ENCODE data around the gene HPX.

Gene HPX

DNA sequence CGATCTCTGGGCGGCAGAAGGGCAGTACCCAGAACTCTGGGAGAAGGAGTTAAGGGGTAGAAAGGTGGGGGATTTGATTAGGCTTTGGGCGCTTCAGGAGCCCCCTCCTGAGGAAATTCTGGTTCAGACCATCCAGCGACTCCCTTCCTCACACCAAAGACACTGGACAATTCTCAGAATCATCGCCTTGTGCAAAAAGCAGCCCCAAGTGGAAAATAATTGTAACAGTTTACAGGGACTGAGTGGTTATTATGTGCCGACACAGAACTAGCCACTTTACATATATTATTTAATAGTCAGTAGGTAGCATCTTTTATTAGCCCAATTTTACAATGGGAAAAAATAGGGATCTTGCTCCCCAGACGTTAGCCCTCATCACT lies 33.6 kb upstream of the HPX start:
- no peaks in the 10 kb centered on the region for H3K9me3 Mint-ChIP-seq
- peaks cover 19% of the 10 kb centered on the region for H3K4me1 Mint-ChIP-seq (ENCODE audit: low read depth)
- no peaks in the 10 kb centered on the region for H3K27me3 Mint-ChIP-seq
- H3K4me3 Mint-ChIP-seq, result peak overlapping the region; percentile 61
- peaks cover 23% of the 10 kb centered on the region for H3K36me3 Mint-ChIP-seq (ENCODE audit: low read depth)
- no peak overlapping the region for H3K27ac Mint-ChIP-seq

DNA sequence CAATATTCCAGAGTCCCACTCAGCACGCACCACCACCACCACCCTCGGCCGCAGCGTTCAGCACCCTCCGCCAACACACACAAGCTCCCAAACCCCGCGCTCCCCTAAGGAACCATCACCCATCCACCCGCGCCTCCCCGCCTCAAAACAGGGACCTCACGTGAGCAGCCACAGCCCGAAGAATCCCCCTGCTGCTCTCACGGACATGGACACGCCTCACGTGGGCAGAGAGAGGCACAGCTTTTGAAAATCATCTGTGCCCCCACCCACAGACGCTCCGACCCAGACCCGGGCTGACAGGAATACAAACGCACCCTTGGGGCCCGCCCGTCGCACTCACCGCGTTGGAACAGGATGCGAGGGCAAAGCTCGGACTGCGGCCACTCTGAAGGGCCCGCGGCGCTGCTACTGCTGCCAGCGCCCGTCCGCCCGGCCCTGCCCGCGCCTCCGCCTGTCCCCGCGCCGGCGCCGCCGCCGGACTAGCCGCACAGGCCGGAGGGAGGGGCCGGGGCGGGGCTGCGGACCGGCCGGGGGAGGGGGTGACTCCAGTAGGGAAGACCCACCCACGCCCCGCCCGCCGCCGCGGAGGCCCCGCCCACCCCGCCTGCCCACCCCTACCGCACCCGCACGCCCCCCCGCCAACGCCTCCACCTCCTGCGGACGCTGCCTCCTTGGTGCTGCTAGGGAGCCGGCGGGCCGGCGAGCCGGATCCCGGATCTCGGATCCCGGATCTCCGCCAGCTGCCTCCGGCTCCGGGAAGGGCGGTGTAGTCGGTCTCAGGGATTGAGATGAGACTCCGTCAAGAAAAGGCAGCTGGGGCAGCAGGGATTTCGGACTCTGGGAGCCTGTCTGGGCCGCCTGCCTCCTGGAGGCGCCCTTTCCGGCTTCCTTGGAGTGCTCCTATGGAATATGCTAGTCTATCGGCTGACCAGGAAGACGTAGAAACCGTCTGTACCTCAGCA lies 32.9 kb upstream of the HPX start, which contains the start of gene TRIM3:
Gene TRIM3 (minus strand): TSS at position 491 of the 962 bp plus-strand sequence. CDS start 8,246 bp downstream, outside the sequence.
- H3K4me1 Mint-ChIP-seq (ENCODE audit: low read depth), result peaks cover 12% of the 10 kb centered on the region

DNA sequence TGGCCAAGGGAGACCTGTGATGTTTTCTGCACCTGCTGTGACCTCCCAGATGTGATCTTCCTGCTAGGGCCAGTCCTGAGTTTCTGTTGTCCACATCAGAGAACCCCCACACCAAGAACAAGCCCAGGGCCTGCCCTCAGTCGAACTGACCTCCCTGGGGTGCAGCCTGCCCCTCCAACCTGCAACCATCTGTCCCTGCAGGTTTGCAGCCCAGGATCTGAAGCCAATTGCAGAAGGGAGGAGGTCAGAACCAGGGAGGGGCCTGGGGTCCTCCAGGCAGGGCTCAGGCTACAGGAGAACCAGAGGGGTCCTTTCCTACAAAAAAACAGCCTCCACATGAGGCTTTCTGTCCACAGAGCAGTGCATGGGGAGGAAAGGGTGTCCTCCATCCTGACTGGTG lies 32.1 kb upstream of the HPX start:
- Mint-ChIP-seq H3K4me3 (peak overlapping the region; percentile 81), H3K27ac (no peak overlapping the region)

More for the DNA sequence above, 32.9 kb upstream of the HPX start, which contains the start of gene TRIM3:
- Mint-ChIP-seq H3K4me3 (peak within 1 kb of the TSS; percentile 81), H3K27me3 (no peaks in the 10 kb centered on the region), H3K27ac (peak within 1 kb of the TSS; percentile 37), H3K36me3 (ENCODE audit: low read depth) (peaks cover 17% of the 10 kb centered on the region), H3K9me3 (no peaks in the 10 kb centered on the region)

DNA sequence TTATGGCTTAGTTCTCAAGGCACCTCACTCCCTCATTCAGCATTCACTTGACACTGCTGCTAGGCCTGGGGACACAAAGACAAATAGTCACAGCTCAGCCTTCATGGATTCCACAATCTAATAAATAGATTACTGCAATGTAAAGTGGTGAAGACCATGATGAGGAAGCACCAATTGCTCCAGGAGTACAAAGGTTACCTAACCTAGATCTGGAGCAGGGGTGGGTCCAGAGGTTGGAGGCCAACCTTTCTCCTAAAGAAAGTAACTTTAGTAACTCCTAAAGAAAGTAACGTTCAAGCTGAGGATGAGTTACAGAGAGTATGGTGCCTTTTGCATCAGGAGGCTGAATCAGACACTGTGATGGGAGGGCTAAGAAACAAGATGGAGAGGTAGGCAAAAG lies 28.8 kb upstream of the HPX start:
- H3K4me1 Mint-ChIP-seq (ENCODE audit: low read depth), result peaks cover 12% of the 10 kb centered on the region
- no peaks in the 10 kb centered on the region for H3K9me3 Mint-ChIP-seq
- no peaks in the 10 kb centered on the region for H3K27me3 Mint-ChIP-seq
- no peak overlapping the region for H3K27ac Mint-ChIP-seq
- no peak overlapping the region for H3K4me3 Mint-ChIP-seq
- H3K36me3 Mint-ChIP-seq (ENCODE audit: low read depth), result peaks cover 4% of the 10 kb centered on the region

More for the DNA sequence above, 32.1 kb upstream of the HPX start:
- Mint-ChIP-seq H3K4me1 (ENCODE audit: low read depth) (peaks cover 12% of the 10 kb centered on the region), H3K9me3 (no peaks in the 10 kb centered on the region), H3K27me3 (no peaks in the 10 kb centered on the region), H3K36me3 (ENCODE audit: low read depth) (peaks cover 13% of the 10 kb centered on the region)

DNA sequence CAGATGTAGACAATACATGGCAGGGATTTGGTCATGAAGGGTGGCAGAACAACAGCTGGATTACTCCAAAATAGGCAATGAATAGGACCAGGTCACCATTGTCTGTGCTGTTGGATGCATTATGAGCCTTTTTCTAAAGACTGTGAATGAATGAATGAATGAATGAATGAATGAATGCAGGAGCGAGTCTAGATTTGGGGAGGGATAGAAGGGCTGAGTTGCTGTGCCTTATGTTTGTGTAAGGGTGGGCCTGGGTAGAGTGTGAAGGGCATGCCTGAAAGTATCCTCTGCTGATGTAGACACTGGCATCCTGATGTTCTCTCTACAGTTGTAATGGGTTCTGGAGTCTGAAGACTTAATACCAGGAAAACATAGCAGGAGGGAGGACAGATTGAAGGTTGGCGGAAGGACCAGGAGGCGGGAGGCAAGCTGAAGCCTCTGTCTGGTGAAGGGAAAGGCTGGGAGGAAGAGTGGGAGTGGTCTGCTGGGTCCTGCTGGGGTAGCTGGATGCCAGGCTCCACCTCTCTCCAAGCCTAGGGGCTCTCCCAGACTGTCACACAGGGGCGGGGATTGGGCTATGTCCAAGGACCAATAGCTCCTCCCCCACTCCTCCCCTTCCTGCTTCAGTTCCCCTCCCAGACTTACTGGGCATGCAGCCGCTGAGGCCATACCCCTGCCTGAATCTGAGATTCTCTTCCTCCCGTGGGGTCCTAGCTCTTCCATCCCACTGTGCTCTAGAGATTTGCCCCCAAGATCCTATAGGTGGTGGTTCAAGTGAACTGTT lies 28.1 kb upstream of the HPX start:
- Mint-ChIP-seq H3K27ac (no peak overlapping the region), H3K9me3 (no peaks in the 10 kb centered on the region), H3K36me3 (ENCODE audit: low read depth) (peaks cover 4% of the 10 kb centered on the region), H3K4me1 (ENCODE audit: low read depth) (peaks cover 12% of the 10 kb centered on the region), H3K27me3 (no peaks in the 10 kb centered on the region), H3K4me3 (no peak overlapping the region)

DNA sequence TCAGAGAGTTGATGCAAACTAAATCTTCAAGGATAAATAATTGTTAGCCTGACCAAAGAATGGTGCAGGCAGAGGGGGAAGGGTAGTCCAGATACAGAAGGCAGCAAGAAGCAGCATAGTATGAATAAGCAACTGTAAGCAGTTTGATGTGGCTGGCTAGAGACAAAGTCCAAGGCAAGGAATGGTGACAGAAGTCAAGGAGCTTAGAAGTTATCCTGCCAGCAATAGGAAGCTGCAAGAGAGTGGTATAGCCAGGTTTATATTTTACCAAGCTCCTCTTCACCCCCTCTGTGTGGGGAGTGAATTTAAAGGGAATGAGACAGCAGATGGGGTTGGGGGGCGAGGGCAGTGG lies 18.3 kb upstream of the HPX start:
- Mint-ChIP-seq H3K4me3 (no peak overlapping the region), H3K27ac (no peak overlapping the region), H3K9me3 (no peaks in the 10 kb centered on the region), H3K4me1 (ENCODE audit: low read depth) (no peaks in the 10 kb centered on the region), H3K27me3 (no peaks in the 10 kb centered on the region), H3K36me3 (ENCODE audit: low read depth) (peaks cover 12% of the 10 kb centered on the region)

DNA sequence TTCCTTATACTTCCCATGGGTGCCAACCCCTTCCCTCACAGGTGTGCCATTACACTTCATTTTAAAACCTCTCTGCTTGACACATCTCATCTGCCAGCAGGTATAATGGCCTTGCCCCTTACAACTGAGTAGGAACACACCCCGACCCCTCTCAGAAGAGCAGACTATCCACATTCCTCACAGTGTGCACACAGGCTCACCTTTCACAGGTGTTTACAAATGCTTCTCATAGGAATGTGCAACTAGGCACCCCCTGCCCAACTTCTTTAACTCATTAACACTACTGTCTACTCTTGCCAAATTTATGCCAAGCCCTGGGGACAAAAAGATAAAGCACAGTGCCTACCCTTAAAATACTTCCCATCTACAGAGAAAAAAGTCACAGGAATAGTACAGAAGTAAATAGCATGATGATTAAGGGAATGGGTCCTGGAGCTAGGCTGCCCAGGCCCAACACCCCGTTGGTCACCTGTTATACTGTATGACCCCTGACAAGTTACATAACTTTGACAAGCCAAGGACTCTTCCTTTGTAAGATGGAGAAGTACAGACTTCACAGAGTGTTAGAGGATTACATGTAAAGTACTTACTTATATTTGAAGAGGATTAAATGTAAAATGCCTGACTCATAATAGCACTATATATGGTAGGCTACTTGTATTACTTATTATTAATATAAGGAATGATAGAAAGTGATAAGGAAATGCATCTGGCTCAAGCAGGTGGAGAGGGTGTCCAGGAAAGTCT lies 17.7 kb upstream of the HPX start:
- Mint-ChIP-seq H3K9me3 (no peaks in the 10 kb centered on the region), H3K27me3 (no peaks in the 10 kb centered on the region), H3K4me3 (no peak overlapping the region), H3K4me1 (ENCODE audit: low read depth) (no peaks in the 10 kb centered on the region), H3K36me3 (ENCODE audit: low read depth) (peaks cover 10% of the 10 kb centered on the region), H3K27ac (no peak overlapping the region)

DNA sequence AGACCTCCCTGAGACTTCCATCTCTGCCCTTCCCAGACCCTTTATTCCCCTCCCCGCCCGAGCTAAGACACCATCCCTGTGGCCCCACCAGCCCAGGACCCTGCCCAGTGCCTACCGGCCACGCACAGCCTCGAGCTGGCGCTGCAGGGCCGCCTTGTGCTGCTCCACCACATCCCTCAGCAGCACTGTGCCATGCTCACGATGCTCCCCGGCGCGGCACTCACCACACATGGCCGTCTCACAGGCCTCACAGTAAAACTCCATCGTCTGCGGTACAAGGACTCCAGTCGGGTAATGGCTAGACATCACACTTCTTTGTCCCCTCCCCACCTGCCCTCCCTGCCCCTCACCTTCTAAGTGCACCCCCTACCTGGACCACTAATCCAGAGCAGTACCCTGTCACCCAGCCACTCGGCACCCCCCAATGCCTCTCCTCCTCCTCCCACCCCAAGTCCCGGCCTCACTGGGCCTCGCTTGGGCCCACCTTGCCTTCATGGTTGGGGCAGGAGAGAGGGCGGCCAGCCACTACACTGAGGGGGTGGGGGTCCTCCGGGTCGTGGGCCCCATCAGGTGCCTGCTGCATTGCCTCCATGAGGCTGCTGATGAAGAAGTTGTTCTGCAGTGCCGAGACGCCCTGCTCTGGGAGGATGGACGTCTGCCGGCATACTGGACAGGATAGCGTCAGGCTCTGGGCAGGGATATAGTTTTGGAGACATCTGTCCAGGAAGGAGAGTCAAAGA lies 17.0 kb upstream of the HPX start:
- Mint-ChIP-seq H3K27ac (no peak overlapping the region), H3K9me3 (no peaks in the 10 kb centered on the region), H3K27me3 (no peaks in the 10 kb centered on the region), H3K4me3 (no peak overlapping the region), H3K36me3 (ENCODE audit: low read depth) (peaks cover 8% of the 10 kb centered on the region), H3K4me1 (ENCODE audit: low read depth) (no peaks in the 10 kb centered on the region)

DNA sequence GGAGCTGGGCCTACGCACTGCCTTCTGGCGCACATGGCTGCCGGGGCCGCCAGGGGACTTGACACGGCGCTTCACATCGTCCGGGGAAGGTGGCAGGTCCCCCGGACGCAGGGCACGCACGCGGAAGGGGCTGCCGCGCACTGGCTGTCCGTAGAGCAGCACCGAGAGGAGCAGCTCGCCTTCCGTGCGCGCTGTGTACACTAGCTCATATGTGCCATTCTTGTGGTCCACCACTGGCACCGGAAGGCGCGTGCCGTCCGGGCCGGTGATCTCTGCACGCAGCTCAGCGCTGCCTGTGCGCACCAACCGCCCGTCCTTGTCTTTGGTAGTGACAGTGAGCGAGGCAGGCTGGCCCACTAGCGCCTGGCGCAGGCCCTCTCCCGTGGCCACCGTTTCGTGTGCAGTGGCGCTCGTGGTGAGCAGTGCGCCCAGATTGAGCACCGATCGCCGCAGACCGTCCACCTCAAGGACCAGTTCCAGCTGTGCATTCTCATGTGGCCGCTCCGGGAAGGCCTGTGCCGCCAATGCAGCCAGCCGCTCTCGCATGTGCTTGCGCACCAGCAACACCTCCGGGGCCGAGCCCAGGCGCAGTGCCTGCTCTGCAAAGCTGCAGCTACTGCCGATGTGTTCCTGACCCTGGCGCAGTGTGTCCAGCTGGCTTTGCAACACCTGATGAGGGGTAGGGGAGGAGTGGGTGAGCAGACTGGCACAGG lies 15.7 kb upstream of the HPX start:
- H3K36me3 Mint-ChIP-seq (ENCODE audit: low read depth), result peaks cover 8% of the 10 kb centered on the region
- H3K4me3 Mint-ChIP-seq, result no peak overlapping the region
- no peaks in the 10 kb centered on the region for H3K27me3 Mint-ChIP-seq
- no peaks in the 10 kb centered on the region for H3K4me1 Mint-ChIP-seq (ENCODE audit: low read depth)
- H3K9me3 Mint-ChIP-seq, result no peaks in the 10 kb centered on the region
- H3K27ac Mint-ChIP-seq, result no peak overlapping the region

DNA sequence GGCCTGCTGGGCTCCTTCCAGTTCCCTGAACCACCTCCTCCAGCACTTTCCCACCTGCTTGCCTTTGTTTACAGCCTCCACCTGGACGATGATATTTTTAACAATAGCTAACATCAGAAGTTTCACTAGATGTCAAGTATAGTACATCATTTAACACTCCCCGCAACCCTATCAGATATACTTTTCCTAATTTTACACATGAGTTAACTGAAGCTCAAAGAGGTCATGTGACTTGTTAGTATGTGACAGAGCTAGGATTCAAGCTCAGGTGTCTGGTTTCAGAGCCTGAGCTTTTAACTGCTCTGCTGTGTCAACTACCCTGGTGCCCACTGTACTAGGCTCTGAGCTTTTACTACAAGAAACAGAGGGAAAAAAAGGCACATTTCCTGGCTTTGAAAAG lies 14.3 kb upstream of the HPX start:
- no peaks in the 10 kb centered on the region for H3K9me3 Mint-ChIP-seq
- H3K4me3 Mint-ChIP-seq, result no peak overlapping the region
- H3K27ac Mint-ChIP-seq, result no peak overlapping the region
- H3K4me1 Mint-ChIP-seq (ENCODE audit: low read depth), result no peaks in the 10 kb centered on the region
- H3K36me3 Mint-ChIP-seq (ENCODE audit: low read depth), result peaks cover 8% of the 10 kb centered on the region
- no peaks in the 10 kb centered on the region for H3K27me3 Mint-ChIP-seq

DNA sequence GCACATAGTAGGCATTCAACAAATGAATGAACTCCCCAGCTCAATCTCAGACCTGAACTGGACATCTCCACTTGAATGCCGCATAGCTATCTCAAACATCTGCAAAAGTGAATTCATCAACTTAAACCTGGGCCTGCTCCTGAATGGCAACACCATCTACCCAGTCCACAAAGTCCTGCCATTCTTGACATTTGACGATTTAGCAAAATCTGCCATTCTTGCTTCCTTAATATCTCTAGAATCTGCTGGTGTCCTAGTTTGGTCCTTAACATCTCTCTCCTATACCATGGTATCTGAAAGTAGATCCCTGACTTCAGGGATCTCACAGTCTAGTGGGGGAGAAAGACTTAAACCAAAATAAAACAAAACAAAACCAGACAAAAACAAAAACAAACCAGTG lies 12.4 kb upstream of the HPX start:
- Mint-ChIP-seq H3K27ac (no peak overlapping the region), H3K4me3 (no peak overlapping the region), H3K9me3 (no peaks in the 10 kb centered on the region), H3K36me3 (ENCODE audit: low read depth) (peaks cover 8% of the 10 kb centered on the region), H3K4me1 (ENCODE audit: low read depth) (no peaks in the 10 kb centered on the region), H3K27me3 (no peaks in the 10 kb centered on the region)

DNA sequence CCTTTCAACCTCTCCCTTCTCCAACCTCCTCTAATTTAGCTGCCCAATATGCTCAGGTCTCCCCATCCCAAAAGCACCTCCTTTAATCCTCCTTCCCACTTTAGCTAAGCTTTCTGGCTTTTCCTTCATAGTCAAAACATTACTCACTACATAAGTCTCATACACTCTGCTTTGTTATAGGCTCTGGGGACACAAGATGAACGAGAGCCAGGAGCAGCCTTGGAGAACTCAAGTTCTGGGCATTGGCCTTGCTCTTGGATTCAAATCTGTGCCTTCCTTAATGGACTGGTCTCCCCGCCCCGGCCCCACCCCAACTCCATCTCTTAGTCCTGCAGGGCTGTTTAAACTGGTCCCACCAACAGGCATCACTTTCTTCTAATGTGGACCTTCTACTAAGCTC lies 11.4 kb upstream of the HPX start:
- no peak overlapping the region for H3K27ac Mint-ChIP-seq
- H3K4me1 Mint-ChIP-seq (ENCODE audit: low read depth), result no peaks in the 10 kb centered on the region
- no peaks in the 10 kb centered on the region for H3K27me3 Mint-ChIP-seq
- H3K4me3 Mint-ChIP-seq, result no peak overlapping the region
- no peaks in the 10 kb centered on the region for H3K9me3 Mint-ChIP-seq
- peaks cover 8% of the 10 kb centered on the region for H3K36me3 Mint-ChIP-seq (ENCODE audit: low read depth)

DNA sequence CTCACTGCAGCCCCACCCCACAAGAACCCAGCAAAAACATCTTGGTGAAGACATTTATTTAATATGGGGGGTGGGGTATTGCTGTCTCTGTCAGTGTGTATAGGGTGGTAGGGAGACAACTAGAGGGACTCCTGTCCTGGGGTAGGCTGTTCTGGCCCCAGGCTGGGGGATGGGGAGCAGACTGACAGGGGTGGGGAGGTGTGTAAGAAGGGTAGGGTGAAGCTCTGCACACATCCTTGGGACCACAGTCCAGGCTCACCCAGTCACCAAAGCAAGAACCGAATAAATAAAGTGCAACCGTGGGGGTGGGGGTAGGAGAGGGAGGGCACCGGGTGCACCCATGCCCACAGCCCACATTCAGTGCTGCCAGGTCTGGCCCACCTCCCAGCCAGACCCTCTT lies 7.8 kb upstream of the HPX start:
- no peaks in the 10 kb centered on the region for H3K9me3 Mint-ChIP-seq
- no peaks in the 10 kb centered on the region for H3K36me3 Mint-ChIP-seq (ENCODE audit: low read depth)
- no peak overlapping the region for H3K4me3 Mint-ChIP-seq
- H3K4me1 Mint-ChIP-seq (ENCODE audit: low read depth), result no peaks in the 10 kb centered on the region
- H3K27me3 Mint-ChIP-seq, result no peaks in the 10 kb centered on the region
- no peak overlapping the region for H3K27ac Mint-ChIP-seq

All from stimulated activated naive CD8-positive, alpha-beta T cell treated with anti-CD3 and anti-CD28 coated beads, Interleukin-15, Interleukin-2, amounts not matched to agents 100 ng/mL and 50 ng/mL, for 24 hours (primary cell).